SKM-1 treated with dmso at 0.1 percent for 144 hours (cell line): Measurements from ENCODE around the gene LRP4.

Experiments
- DNase-seq: peaks from one replicate; lab custom pipeline; 2025; ENCODE audit not compliant: unreplicated experiment; lab: John Stamatoyannopoulos, UW

The LRP4 gene

DNA sequence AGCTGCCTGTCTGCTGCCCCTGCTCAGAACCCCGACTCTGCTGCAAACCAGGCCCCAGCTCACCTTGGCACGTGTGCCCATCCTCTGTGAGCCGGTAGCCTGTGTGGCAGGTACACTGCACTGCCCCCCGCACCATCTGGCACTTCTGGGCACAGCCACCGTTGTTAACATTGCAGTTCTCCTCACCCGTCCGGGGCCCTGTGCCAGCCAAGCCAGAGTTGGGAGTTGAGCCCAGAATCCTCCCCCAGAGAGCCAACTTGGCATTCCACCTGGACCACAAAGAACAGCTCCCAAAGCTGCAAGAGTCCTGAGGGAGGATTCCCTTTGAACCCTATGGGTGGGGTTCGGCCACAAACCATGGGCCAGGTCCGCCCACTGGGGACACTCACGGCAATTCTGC, 22.5 kb downstream of the LRP4 start:
- DNase-seq, result no peak

DNA sequence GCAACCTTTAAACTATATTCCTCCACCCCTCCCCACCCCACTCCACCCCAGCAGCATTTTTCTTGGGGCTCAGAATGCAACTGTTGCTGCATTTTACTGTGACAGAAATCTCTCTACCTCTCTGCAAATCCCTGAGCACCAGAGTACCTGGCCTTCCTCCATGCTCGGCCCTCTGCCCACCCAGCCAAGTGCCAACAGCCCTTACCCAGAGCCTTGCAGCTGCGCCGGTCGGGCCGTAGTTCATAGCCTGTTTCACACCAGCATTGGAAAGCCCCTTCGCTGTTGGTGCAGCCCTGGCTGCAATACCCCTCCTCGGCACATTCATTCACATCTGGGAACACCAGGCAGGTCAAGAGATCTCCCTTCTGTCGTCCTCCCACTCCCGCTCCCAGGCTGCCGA, 23.4 kb downstream of the LRP4 start:
- no peak for DNase-seq

DNA sequence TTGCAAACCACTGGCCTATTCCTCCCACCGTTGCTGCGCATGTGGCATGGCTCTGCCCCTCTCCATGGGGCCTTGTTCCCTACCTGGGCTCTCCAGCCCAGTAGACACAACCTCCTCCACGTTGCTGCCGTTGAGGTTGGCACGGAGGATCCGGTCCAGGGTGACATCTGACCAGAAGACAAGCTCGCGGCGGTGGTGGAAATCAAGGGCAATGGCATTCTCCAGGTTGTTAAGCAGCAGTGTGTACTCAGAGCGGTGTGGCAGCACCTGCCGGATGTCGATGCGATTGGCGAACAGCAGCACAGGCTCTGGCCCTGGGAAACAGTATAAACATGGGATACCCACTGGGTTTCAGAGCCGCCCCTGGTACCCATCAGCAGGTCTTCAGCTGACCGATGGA, 23.8 kb downstream of the LRP4 start:
- DNase-seq, result no peak

DNA sequence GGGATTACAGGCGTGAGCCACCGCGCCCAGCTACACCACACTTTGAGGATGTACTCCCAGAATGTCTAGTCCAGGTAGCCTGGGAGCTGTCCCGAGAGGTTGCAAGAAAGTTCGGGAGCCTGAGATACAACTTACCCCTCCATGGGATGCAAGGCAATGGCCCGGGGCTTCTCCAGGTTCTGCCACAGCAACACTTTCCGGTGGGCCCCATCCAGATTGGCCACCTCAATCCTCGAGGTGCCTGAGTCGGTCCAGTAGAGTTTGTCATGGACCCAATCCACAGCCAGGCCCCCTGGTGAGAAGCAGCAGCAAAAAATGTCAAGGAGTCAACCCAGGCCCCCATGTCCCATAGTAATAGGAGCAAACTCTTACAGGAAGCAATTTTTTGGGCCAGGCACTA, 25.5 kb downstream of the LRP4 start:
- DNase-seq, result no peak

DNA sequence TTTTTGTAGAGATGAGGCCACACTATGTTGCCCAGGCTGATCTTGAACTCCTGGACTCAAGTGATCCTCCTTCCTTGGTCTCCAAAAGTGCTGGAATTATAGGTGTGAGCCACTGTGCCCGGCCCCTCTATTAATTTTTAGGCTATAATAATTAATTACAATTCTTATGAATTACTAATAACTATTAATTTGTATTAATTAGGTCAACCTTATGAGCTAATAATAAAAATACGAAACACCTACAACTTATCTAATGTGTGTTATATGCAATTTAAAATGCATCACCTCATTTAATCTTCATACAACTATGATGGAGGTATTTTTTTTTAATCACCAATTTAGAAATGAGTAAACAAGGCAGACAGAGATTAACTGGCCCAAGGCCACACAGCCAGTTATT, 26.2 kb downstream of the LRP4 start:
- DNase-seq, result no peak

DNA sequence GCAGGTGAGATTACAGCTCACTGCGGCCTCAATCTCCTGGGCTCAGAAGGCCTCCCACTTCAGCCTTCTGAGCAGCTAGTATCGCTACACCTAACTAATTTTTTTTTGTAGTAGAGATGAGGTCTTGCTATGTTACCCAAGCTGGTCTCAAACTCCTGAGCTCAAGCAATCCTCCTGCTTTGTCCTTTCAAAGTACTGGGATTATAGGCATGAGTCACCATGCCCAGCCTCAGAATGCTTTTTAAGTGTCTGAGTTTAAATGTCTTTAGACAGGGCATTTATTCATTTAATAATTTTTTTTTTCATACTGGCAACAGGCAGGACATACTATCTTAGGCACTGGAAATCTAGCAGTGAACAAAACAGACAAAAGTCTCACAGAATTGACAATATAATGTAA, 27.7 kb downstream of the LRP4 start:
- no peak for DNase-seq

DNA sequence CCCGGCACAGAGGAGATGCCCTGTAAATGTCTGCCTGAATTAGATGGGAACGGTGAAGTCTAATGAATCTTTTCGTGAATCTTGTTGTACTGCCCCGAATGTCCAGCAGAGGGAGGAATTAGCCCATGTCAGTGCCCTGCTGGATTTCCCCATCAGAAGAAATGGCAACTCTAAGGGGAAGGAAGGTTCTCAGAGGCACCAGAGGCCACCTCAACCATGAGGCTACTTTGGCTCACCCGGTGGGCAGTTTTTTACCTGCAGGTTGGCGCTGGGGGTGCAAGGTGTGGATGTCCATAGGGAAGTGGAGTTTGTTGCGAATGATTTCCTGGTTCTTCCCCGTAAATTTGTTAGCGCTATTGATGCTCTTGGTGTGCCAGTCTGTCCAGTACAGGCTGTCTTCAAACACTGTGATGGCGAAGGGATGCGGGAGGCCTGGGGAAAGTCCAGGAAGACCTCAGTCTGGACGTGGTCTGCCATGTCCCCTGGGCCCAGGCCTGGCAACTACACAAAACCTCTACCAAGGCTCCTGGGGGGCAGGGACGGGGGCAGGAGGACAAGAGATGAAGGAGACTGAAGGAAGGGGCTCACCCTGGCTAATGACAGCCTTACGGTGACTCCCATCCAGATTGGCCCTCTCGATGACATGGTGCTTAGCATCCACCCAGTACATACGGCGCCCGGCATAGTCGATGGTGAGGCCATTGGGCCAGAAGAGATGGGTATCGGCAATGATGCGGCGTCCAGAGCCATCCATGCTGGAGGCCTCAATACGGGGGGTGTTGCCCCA, 28.5 kb downstream of the LRP4 start:
- peak; percentile 86 for DNase-seq

DNA sequence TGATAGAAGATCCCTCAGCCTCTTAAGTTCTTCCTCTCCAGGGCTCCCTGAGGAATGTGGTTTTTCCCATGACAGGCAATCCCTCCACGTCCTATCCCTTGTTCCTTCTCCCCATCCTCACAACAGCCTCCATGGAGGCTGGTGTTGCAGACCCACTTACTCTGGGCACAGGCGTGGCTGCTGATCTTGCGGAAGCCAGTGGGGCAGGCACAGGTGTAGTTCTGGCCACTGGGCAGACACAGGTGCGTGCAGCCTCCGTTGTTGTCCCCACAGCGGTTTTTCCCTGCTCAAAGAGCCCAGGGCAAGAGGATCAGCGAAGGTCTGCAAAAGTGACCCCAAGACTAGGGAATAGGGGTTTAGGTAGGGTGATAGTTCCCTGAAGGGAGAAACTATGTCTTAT, 29.1 kb downstream of the LRP4 start:
- no peak for DNase-seq

DNA sequence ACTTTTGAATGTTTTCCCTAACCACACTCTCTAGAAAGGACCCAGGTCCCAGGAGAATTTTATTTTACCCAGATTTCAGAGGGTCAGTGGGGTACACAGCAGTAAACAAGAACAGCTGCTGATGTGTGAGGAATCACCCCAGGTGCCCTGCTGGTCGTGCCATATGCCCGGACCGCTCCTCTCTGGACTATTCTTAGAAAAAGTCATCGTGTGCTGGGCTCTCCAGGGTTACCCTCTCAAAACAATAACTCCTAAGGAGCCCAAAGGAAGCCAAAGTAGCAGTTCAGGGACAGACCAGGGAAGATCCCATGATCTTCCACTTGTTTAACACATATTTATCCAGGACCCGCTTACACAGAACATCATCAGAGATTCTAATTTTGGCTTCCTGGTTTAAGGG, 29.7 kb downstream of the LRP4 start:
- no peak for DNase-seq

DNA sequence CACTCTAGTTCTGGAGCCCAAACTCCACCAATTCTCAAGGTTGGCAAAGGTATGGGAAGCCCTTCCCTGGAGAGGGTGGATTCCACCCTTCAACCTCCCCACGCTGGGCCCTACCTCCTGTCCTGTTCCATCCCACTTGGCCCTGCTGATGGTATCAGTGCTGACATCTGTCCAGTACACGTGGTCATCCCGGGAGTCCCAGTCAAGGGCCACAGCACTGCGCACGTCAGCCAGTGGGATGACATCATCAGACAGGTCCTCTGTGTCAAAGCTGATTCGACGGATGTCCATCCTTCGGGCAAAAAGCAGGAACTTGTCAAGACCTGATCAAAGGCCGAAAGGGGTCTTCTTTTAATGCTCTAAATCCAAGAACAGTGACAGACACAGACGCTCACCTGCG, 32.1 kb downstream of the LRP4 start:
- DNase-seq, result no peak

DNA sequence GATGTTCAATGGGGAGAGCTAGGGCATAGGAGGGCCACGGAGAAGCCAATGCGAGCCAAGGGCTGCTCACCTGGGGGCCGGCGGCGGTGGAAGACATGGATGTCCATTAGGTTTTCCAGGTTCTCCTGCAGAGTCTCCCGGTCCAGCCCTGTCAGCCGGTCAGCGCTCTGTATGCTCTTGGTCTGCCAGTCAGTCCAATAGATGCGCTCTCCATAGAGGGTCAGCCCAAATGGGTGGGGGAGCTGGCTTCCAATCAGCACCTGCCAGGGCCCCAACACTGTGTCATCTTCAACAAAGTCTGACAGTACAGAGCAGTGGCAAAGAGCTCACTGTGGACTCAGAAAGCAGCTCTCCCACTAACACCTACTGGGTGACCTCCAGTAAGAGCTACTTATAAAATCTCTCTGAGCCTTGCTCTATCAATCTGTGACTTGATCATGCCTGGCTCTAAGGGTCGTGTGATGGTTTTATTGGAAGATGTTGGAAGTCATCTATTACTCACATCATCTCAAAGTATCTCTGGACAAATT, 39.2 kb downstream of the LRP4 start:
- DNase-seq, result no peak

DNA sequence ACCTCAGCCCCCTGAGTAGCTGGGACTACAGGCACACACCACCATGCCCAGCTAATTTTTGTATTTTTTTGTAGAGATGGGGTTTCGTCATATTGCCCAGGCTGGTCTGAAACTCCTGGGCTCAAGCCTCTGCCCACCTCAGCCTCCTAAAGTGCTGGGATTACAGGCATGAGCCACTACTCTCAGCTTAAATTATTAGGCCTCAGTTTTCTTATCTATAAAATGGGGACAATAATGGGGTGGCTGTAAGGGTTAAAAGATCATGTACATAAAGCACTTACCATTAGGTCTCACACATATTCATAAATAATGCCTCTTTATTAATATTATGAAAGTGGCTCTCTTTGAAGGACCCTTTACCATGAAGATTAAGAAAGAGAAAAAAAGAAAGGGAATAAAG, 40.8 kb downstream of the LRP4 start:
- DNase-seq, result no peak

DNA sequence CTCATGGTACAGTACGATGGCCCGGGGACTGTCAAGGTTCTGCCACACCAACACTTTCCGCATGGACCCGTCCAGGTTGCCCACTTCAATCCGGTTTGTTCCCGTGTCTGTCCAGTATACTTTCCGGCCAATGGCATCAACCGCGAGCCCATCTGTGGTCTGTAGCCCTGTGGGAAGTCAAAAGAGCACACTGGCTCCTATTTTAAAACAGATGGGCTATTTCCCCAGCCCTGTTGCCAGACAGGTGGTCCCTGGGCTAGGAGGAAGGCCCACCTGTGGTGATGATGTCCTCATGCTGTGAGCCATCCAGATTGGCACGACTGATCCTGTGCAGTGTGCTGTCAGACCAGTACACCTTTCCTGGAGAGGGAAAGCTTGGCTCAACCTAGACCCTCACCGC, 41.9 kb downstream of the LRP4 start:
- no peak for DNase-seq

DNA sequence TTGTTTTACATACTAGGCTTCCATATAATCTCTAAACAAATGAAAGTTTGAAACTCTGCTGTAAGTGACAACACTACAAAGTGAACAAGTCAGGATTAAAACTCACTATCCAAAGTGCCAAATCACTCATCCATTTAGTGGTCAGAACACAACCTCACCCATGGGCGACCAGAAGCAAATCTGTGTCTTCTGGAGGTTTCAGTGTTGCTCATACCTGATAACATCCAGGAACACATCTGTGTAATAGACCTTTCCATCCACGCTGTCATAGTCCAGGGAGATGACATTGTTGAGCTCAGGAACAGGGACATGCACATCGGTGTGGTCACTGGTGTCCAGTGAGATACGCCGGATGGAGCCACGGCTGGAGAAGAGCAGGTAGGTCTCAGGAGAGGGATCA, 43.8 kb downstream of the LRP4 start:
- DNase-seq, result no peak

DNA sequence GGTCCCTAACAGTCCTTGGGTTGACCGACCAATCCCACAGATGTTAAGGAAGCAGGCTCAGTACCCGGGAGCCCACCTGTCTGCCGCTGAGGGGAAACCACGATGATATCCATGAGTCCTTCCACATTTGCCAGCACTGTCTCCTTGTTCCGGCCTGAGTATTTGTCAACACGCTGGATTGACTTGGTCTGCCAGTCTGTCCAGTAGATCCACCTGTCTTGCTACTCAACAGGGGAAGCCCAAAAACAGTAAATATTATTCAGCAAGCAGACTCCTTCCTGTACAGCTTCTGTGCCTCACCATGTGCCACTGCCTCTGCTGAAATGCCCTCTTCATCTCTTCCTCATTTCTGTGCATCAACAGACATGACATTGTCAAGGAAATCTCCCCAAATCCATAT, 49.4 kb downstream of the LRP4 start:
- no peak for DNase-seq

DNA sequence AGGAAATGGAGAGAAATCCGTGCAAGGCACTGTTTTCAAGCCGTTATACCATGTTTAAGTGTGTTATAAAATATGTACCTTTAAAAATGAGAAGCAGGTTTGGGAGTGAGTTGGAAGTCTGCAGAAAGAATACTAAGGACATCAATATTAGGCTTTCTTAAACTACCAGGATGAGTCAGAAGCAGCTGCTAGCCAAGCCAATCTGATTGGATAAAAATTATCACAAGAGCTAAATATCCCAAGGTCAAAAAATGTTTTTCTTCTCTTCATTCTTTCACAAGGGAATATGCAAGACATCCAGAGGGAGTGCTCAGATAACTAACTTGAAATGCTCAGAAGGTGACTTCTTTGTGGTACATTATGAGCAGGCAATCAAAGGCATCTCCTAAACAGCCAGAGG, 53.0 kb downstream of the LRP4 start:
- no peak for DNase-seq

DNA sequence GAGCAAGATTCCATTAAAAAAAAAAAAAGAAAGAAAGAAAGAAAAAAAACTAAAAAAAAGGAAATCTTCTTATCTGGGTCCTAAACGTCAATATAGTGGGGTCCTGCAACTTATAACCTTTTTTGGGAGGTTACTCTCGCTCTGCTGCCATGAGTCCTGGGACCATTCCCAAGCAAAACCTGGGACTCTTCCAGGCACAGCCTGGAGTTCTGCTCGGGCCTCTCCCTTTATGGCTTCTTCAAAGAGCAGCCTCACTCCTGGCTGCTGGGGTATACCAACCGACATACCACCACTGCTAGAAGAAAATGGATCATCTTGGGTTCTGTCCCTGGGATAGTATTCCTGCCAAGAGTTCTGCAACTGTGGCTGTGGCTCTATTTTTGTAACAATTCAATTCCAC, 58.1 kb downstream of the LRP4 start:
- DNase-seq, result no peak

DNA sequence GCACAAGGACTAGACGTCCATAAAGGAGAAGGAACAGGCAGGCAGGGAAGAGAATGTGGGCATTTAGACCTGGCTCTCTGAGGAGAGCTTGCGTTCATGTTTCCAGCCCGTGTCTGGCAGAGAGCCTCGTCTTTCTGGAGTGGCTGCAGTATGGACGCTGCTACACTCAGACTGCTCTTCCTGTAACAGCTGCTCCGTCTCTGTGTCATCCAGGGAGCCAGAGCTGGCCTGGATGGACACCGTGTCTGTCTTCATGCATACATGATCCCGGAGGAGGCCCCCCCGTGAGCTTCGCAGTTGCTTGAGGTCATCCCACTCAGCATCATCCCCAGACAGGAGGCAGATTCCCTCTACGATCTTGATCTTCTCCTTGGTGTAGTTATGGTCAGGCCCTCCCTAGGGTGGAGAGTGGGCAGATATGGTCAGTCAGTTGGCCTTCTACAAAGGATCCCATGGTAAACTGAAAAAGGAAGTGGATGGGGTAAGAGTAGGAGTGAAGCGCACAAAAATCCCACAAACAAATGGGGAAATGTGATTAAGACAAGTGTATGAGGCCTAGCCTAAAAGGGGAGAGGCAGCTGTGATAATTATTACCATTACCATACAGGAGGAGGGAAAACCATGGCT, 59.3 kb downstream of the LRP4 start:
- DNase-seq, result no peak

DNA sequence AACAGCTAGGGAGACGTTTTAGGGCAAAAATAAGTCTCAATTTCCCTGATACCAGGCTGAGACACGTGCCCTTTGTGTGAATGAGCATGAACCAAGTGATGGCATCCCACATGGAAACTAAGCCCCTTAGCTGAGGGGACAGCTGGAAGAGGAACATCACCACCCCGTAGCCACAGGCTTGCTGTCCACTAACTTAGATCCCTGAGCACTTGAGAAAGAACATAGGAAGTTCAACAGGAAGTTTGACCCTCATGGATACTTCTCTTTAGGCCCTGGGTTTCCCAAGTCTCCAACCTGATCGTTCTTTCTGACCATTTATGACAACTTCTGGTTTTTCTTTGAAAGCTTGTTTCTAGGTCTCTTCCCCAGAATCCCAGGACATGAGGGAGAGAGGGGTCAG, 60.7 kb downstream of the LRP4 start:
- DNase-seq, result no peak

DNA sequence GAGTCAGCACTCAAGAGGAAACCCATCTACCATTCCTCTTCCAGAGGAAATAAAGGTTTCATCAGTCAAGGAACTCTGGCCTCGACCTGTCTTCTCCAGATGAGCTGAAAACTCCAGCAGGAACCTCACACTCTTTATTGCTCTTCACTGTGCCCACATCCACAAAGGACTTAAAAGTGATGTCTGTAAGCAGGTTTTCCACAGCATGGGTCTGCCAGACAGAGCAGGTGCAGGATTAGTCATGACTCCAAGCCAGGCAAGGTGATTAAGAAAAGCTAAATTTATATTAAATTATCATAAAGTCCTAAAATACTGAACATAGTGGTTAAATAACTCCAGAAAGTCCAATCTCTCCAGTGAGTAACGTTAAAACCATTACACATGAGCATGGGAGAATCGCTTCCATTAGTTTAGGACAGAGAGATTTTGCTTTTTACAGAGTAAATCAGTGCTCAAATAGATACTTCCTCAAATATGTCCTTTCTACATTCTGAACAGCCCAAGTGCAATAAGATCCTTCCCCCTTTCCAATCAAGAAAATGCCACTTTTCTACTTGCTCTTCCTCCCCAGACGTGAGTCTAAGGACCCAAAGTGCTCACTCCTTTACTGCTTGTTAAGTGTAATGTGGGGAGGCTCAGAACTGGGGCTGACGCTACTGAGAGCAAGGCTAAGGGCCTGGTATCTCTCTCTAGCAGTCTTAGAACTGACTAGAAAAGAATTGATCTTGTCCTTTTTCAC, 61.6 kb downstream of the LRP4 start:
- peak; percentile 51 for DNase-seq

DNA sequence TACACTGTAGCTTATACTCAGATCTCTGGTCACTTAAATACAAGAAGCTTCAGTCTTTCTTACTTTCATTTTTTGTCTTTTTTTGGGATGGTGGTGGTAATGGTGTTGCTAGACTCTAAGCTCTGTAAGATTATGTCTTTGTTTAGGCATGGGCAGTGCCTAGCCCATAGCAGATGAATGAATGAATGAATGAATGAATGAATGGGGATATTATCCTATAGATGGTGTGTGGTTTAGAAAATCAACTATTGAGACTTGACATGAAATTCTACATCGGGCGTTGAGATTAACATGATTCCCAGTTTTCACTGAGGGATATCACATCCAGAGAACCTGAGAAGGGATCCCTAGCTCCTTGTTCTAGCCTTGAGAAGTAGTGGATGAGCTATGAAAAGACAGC, 62.5 kb downstream of the LRP4 start:
- no peak for DNase-seq

DNA sequence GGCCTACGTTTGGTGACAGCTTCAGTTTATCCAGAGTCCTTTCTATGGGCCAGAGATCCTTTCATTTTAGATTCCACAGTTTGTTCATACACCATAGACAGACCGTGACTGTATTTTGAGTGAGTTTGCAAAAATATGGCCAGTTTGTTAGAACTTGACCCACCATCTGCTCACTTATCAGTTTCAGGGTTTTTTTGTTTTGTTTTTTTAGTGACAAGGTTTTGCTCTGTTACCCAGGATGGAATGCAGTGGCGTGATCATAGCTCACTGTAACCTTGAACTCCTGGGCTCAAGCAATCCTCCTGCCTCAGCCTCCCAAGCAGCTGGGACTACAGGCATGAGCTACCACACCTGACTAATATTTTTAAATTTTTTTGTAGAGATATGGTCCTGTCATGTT, 63.2 kb downstream of the LRP4 start:
- DNase-seq, result no peak
